Hypothalamus (tissue), 51 donors: ENCODE data around the gene KPNB1.
A peak's percentile ranks its signal among the peaks of the same experiment; 100 is the strongest.

Source experiments
- DNase-seq, 51 donors: peaks; one replicate each; lab custom pipeline; 2025; lab: John Stamatoyannopoulos, UW

Gene KPNB1

DNA sequence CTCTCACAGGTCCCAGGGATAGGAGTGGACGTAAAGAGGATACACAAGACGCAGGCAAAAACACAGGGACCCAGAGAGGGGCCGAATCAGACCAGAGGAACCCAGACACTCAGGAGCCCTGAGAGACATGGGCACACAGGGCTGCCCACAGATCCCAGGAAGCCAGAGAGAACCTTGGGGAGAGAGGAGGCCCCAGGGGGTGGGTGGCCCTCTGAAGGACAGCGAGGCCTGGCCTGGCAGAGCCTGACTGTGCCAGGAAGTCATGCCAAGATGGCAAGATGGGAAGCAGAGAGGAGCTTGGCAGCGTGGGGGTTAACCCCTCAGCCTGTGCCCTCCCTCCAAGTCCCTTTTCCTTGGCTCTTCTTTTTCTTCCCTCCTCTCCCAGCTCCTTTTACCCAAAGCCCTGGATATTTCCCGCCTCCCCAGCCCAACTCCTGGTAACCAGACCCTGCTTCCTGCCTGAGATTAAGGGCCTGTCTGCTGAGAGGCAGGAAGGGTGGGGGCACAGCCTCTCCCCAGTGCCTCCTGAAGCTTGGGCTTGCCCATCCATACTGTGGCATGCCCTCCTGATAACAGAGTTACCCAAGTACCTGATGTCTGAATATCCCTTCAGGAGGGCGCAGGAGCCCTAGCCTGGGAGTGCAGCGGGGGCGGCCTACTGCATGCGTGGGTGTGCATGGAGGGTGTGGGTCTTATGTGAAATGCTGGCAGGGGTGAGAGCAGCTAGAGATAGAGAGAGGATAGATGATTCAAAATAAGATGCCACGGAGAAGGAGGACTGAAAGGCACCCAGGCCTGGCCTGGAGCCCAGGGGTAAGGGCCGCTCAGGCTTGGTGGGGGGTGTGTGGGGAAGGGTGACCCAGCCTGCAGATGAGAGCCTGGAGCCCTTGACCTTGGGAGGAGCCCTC is 77.3 kb downstream of the KPNB1 start:
- no peak for DNase-seq

DNA sequence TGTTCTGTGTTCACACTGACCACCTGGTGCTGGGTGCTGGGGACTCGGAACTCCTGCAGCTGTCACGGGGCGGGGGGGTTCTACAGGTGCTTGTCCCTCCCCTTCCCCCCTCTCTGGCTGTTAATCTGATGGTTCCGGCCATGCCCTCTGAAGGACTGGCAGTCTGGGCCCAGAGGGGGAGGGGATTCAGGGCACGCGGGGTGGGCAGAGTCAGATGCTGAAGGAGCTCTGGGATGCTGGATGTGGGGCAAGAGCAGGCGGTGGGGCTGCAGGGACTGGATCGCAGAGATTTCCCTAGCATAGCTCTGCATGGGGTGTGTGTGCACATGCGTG is 78.0 kb downstream of the KPNB1 start:
- DNase-seq, result no peak

DNA sequence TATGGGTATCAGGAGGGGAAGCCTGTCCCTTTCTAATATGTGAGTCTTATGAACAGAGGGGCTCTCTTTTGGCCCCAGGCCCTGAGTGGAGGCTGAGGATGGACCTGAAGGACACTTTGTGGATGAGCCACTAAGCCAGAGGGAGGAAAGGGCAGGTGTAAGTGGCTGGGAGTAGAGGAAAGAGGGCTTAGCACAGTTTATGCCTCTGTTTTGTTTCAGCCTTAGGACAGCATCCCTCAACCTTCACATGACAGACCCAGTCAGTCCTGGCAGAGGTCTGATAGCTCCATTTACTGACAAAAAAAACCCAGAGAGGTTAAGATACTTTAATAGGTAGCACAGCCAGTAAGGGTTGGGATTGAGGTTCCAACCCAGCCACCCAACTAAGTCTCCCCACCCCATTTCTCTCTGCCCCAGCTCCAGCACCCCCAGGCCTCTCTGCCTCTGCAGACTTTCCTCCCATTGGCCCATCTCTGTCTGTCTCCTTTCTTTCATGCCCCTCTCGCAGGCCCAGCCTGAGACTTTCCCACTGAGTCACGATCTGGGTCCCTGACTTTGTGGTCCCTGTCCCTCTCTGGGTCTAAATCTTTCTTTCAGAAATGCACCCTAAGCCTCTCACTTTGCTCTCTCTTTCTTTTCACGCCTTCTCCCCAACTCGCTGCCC is 78.6 kb downstream of the KPNB1 start:
- DNase-seq, result no peak

GRCh38 chr17:47729476-47729875 is 79.8 kb downstream of the KPNB1 start:
- no peak for DNase-seq

GRCh38 chr17:47730681-47731080 is 81.0 kb downstream of the KPNB1 start:
- DNase-seq, result no peak

- DNase-seq, result no peak
Measured at GRCh38 chr17:47731396-47731795, 81.7 kb downstream of the KPNB1 start.

DNA sequence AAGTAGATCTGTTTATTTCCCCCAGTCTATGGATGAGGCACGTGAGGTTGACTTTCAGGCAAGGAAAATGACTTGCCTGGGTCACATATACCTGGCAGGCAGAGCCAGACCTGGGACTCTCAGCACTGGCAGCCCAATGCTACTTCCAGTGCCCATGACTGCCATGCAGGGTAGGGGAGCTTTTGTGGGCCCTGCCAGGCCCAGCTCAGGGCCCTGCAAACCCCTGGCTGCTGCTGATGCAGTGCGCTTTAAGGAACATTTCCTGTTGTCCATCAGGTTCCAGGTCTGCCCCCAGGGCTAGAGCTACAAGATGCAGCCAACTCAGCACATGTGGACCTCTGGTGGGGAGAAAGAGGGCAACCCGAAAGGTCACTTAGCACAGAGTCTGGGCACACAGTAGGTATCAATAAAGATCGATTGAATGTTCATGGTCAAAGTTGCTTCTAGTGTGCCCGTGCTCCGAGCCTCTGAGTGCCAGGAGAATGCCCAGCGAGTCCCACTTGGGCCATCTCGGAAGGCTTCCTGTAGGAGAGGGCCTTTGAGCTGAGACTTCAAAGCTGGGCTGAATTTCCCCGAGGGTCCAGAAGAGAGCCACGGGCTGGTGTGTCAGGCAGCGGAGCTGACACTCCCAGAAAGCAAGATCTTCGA is 82.8 kb downstream of the KPNB1 start:
- no peak for DNase-seq

DNA sequence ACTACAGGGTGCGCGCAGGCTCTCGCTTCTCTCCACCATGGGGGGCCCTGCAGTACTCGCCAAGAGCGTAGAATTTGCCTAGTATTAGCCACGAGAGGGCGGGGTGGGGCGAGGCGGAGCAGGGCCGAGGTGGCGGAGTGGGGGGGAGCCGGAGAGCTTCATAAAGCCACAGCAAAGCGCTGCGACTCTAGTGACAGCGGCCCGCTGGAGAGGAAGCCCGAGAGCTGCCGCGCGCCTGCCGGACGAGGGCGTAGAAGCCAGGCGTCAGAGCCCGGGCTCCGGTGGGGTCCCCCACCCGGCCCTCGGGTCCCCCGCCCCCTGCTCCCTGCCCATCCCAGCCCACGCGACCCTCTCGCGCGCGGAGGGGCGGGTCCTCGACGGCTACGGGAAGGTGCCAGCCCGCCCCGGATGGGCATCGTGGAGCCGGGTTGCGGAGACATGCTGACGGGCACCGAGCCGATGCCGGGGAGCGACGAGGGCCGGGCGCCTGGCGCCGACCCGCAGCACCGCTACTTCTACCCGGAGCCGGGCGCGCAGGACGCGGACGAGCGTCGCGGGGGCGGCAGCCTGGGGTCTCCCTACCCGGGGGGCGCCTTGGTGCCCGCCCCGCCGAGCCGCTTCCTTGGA is 83.4 kb downstream of the KPNB1 start, which contains the start of gene TBX21:
Gene TBX21 (plus strand): TSS at position 190 of the 627 bp plus-strand sequence. CDS start 219 bp downstream, at position 409.
- DNase-seq, result peak in 7 of 51 donors; percentile 7 to 32 (median 23)

GRCh38 chr17:47733674-47734410 is 84.1 kb downstream of the KPNB1 start:
- DNase-seq, result no peak

GRCh38 chr17:47735139-47735464 is 85.4 kb downstream of the KPNB1 start:
- no peak for DNase-seq
